Transverse colon (tissue), 4 donors: Measurements from ENCODE around the gene ANTKMT. TPM values are rescaled to one million over a fixed set of nuclear protein-coding genes. Genes with fewer than 3 reads are reported as not detected.

ENCODE experiments used
- DNase-seq: peaks from one replicate; pipeline ENCODE4 v3.0.0-alpha.2; 2019
- H3K27ac ChIP-seq, 4 donors: fragments of 200-600 bp; sonication (generic); 2 replicates each; pipeline ENCODE4 v1.5.1; 2016 to 2018; ENCODE audit warnings: inconsistent platforms in 4 of 4
- H3K27me3 ChIP-seq: fragments of 200-600 bp; sonication (generic); 2 replicates; pipeline ENCODE4 v1.5.1; 2017; ENCODE audit warnings: inconsistent platforms
- H3K36me3 ChIP-seq, 4 donors: fragments of 200-600 bp; sonication (generic); 2 replicates each; pipeline ENCODE4 v1.5.1; 2017 to 2019; ENCODE audit warnings: inconsistent platforms in 4 of 4
- H3K4me1 ChIP-seq, 4 donors: fragments of 200-600 bp; sonication (generic); 2 replicates each; pipeline ENCODE4 v1.5.1; 2017 to 2020; ENCODE audit warnings: inconsistent platforms in 4 of 4
- H3K4me3 ChIP-seq, 4 donors: fragments of 200-600 bp; sonication (generic); 1 replicate in 1 of 4; 2 replicates in 3 of 4; pipeline versions ENCODE4 v1.5.1 to v1.6.1; 2017 to 2019; ENCODE audit warnings: inconsistent platforms in 4 of 4
- H3K9me3 ChIP-seq, 2 donors: fragments of 200-600 bp; sonication (generic); 2 replicates each; pipeline ENCODE4 v1.5.1; 2017 to 2019; ENCODE audit warnings: inconsistent platforms in 2 of 2
- EP300 ChIP-seq: sonication (generic); formaldehyde crosslinking; IDR thresholded peaks from one replicate; pipeline ENCODE4 v1.6.1; 2017; ENCODE audit warnings: antibody characterized with exemption, low read depth
- POLR2A ChIP-seq: fragments of 450-650 bp; IDR thresholded peaks from one replicate; pipeline ENCODE4 v1.6.1; 2016; ENCODE audit warnings: antibody characterized with exemption, mild to moderate bottlenecking, moderate library complexity
- POLR2AphosphoS5 ChIP-seq, 3 donors: sonication (generic); formaldehyde crosslinking; IDR thresholded peaks; one replicate each; pipeline ENCODE4 v1.6.1; 2016; ENCODE audit warnings: antibody characterized with exemption in 3 of 3
- WGBS, 2 donors: methylation state at CpG; one replicate each; pipeline ENCODE4 v1.1.5; 2018; ENCODE audit warnings: low coverage in 1 of 2; 5-methylcytosine and 5-hydroxymethylcytosine counted together
- in situ Hi-C, 4 donors: fragments of 200-750 bp; cut with MboI; loops; one replicate each; pipeline versions ENCODE4 v1.15.0 to v1.15.1; 2017; ENCODE audit warnings: low sequenced_read_pairs in 3 of 4, low pct_ligation_motif_present in 1 of 4, low pct_unique_long_range_greater_than_20kb in 1 of 4
- intact Hi-C: fragments of 100-400 bp; cut with DNase I; formaldehyde crosslinking; loops from one replicate; pipeline ENCODE4 v1.15.1; 2023; ENCODE audit warnings: low total_unique reads
- total RNA-seq, 4 donors: library from RNA; depleted of rRNA; stranded (reverse); fragments of >200 nt; gene quantifications; one replicate each; pipeline ENCODE4 v1.1.0, GENCODE V29; 2016
- TF ChIP-seq, protein P1 (sequence below), 5 experiments: fragments of 200-600 bp in 3 of 5; fragments of 450-650 bp in 2 of 5; sonication (generic) in 3 of 5; IDR thresholded peaks; 1 replicate in 2 of 5; 2 replicates in 3 of 5; pipeline ENCODE4 v1.5.1; 2016 to 2017; ENCODE audit warnings: antibody characterized with exemption in 5 of 5, inconsistent platforms in 3 of 5, mild to moderate bottlenecking in 2 of 5, moderate library complexity in 1 of 5

Gene ANTKMT
- total RNA-seq, 4 donors from 2014 or later: 19.7 to 53.0 (median 38.2) TPM

DNA sequence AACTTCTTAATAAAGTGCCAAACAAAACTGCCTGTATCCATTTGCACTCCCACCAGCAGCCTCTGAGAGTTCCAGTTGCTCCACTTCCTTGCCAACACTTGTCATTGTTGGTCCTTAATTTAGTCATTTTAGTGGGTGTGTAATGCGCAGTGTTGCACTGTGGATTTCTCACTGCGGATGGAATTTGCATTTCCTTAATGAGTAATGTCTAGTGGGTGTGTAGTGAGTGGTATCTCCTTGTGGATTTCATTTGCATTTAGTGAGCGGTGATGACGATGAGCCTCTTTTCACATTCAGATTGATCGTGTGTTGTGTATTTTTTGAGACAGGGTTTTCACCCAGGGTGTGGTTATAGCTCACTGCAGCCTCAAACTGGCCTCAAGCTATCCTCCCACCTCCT lies 35.5 kb downstream of the ANTKMT start:
- H3K9me3 ChIP-seq: no peaks in the 10 kb centered on the region
- no peak overlapping the region for H3K4me3 ChIP-seq
- no peak for DNase-seq
- no peaks in the 10 kb centered on the region for H3K4me1 ChIP-seq
- intact Hi-C loops: no loop called here
- TF ChIP-seq POLR2A: no peak
- no peak for TF ChIP-seq POLR2AphosphoS5 (IDR thresholded peaks at IDR 0.05)
- TF ChIP-seq EP300: no peak
- TF ChIP-seq, protein P1, sequence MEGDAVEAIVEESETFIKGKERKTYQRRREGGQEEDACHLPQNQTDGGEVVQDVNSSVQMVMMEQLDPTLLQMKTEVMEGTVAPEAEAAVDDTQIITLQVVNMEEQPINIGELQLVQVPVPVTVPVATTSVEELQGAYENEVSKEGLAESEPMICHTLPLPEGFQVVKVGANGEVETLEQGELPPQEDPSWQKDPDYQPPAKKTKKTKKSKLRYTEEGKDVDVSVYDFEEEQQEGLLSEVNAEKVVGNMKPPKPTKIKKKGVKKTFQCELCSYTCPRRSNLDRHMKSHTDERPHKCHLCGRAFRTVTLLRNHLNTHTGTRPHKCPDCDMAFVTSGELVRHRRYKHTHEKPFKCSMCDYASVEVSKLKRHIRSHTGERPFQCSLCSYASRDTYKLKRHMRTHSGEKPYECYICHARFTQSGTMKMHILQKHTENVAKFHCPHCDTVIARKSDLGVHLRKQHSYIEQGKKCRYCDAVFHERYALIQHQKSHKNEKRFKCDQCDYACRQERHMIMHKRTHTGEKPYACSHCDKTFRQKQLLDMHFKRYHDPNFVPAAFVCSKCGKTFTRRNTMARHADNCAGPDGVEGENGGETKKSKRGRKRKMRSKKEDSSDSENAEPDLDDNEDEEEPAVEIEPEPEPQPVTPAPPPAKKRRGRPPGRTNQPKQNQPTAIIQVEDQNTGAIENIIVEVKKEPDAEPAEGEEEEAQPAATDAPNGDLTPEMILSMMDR (IDR thresholded peaks at IDR 0.05): no peak
- in situ Hi-C loops: no loop called here
- H3K27ac ChIP-seq: no peak overlapping the region
- H3K27me3 ChIP-seq: peaks cover 66% of the 10 kb centered on the region
- 93 to 94% methylated on average over 5 of the region's 5 CpGs for WGBS, 2 donors
- no peaks in the 10 kb centered on the region for H3K36me3 ChIP-seq

DNA sequence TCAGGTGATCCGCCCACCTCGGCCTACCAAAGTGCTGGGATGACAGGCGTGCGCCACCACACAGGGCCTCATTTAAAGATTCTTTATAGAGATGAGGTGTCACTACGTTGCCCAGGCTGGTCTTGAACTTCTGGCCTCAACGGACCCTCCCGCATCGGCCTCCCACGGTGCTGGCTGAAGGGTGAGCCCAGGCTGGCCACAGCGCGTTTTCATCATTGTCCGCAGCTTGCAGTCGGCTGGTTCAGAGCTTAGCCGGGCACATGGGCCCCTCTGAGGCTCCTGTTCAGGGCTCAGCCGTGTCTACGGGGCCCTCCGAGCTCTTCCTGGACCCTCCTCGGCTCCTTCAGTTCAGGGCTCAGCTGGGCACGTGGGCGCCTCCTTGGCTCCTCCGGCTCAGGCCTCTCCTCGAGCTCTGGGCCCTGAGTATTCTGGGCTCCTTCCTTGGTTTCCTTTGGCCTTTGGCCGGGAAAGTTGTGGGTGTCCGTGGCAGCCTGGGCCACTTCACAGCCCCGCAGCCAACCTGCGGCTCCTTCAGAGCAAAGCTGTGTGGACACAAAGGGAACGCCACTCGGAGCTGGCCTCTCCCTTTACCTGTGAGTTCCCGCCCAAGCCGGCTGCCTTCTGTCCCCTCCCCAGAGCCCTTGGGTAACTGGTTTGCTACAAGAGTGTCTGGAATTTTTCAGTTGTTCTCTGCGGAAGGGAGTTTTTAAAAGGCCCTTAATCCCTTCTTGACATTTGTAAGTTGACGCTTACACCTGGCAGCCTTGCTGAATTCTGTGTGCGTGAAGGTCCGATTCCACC lies 38.4 kb downstream of the ANTKMT start:
- intact Hi-C loops: no loop called here

DNA sequence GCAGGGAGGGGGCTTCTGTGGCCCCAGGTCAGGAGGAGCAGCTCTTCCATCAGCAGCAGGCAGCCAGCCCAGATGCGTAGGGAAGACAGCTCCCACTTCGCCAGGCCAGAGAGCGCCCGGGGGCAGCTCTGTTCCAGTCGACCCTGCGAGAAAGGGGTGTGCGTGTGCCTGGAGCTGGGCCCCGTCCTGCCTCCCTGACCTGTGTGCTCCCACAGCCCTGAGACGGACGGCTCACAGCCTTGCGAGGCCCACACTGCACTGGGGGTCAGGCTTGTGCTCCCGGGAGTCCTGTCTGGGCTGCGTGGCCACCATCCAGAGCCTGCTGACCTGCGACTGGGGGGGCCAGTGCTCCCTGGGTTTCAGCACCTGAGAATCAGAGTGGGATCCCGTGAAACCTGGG lies 39.1 kb downstream of the ANTKMT start:
- Histone ChIP-seq H3K27me3 (peaks cover 56% of the 10 kb centered on the region), H3K36me3 (no peaks in the 10 kb centered on the region), H3K4me3 (no peak overlapping the region), H3K27ac (no peak overlapping the region), H3K9me3 (no peaks in the 10 kb centered on the region), H3K4me1 (no peaks in the 10 kb centered on the region)
- DNase-seq: no peak
- intact Hi-C loops: no loop called here
- TF ChIP-seq EP300 (no peak), POLR2AphosphoS5 (IDR thresholded peaks at IDR 0.05) (no peak), POLR2A (no peak)
- TF ChIP-seq, protein P1 (IDR thresholded peaks at IDR 0.05): no peak
- in situ Hi-C loops: no loop called here
- 60% methylated on average over 13 of the region's 15 CpGs; no CpG with 5 or more reads in 1 of the 2 donors for WGBS, 2 donors

More for the DNA sequence above, 38.4 kb downstream of the ANTKMT start:
- H3K4me1 ChIP-seq: no peaks in the 10 kb centered on the region
- H3K27ac ChIP-seq: no peak overlapping the region
- H3K36me3 ChIP-seq: no peaks in the 10 kb centered on the region
- TF ChIP-seq, protein P1 (IDR thresholded peaks at IDR 0.05): no peak
- TF ChIP-seq EP300 (no peak), POLR2AphosphoS5 (IDR thresholded peaks at IDR 0.05) (no peak), POLR2A (no peak)
- DNase-seq: no peak
- H3K4me3 ChIP-seq: no peak overlapping the region
- WGBS, 2 donors: 40 to 68% methylated on average over 1 to 33 of the region's 34 CpGs
- in situ Hi-C loops: no loop called here
- H3K27me3 ChIP-seq: peaks cover 64% of the 10 kb centered on the region
- no peaks in the 10 kb centered on the region for H3K9me3 ChIP-seq

DNA sequence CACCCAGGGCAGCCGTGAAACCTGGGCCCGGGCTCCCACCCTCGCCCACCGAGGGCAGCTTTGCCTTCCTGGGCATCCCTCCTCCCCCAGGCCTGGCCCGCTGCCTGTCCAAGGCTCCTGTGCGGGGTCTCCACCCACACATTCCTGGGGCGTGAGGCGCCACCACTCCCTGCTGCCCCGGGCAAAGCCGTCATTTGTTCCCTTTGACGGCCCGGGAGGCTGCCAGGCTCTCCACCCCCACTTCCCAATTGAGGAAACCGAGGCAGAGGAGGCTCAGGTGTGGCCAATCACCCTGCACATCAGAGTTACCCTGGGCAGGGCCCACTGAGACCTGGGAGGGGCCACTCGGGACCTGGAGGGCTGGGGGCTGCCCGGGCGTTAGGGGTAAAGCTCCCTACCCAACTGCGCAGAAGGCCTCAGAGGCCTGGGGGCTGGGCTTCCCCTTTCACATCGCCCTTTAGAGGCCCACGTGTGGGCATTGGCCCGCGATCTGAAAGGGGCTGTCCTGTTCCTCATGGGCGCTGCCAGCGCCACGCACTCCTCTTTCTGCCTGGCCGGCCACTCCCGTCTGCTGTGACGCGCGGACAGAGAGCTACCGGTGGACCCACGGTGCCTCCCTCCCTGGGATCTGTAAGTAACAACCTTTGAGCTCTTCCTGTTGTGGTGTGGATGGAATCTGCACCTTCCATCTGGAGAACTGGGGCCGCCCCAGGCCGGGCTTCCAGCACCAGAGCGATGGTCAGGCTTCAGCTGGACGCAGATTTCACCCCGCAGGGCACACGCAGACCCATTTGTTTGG lies 39.8 kb downstream of the ANTKMT start, which contains the start of gene MSLN:
Gene MSLN (plus strand): TSS at position 190 of the 799 bp plus-strand sequence. CDS start 1,947 bp downstream, outside the sequence.
- in situ Hi-C loops: no loop called here
- H3K4me3 ChIP-seq: no peak within 1 kb of the TSS
- no peaks in the 10 kb centered on the region for H3K36me3 ChIP-seq
- no peak within 1 kb of the TSS for H3K27ac ChIP-seq
- peaks cover 50% of the 10 kb centered on the region for H3K27me3 ChIP-seq
- H3K9me3 ChIP-seq: no peaks in the 10 kb centered on the region
- WGBS, 2 donors: 32% methylated on average over 28 of the region's 37 CpGs; no CpG with 5 or more reads in 1 of the 2 donors
- no peak for TF ChIP-seq POLR2A
- TF ChIP-seq, protein P1 (IDR thresholded peaks at IDR 0.05): no peak
- TF ChIP-seq POLR2AphosphoS5 (IDR thresholded peaks at IDR 0.05): no peak
- no peak for TF ChIP-seq EP300
- intact Hi-C loops: no loop called here
- no peaks in the 10 kb centered on the region for H3K4me1 ChIP-seq
- DNase-seq: no peak
